WERI-Rb-1 (cell line): ENCODE data around the gene PTS.

Experiments
- DNase-seq: peaks from one replicate; pipeline ENCODE4 v3.0.0-alpha.2; 2020
- H3K27ac ChIP-seq: fragments of 250-450 bp; sonication (Bioruptor Pico); 2 replicates; pipeline ENCODE4 v1.5.1; 2020; ENCODE audit warnings: mild to moderate bottlenecking, moderate library complexity
- H3K27me3 ChIP-seq: fragments of 250-450 bp; sonication (Bioruptor Pico); 2 replicates; pipeline ENCODE4 v1.5.1; 2021; ENCODE audit warnings: mild to moderate bottlenecking, low read depth, moderate library complexity; ENCODE audit not compliant: insufficient read depth, severe bottlenecking
- H3K36me3 ChIP-seq: fragments of 250-450 bp; sonication (Bioruptor Pico); 2 replicates; pipeline ENCODE4 v1.5.1; 2020; ENCODE audit warnings: mild to moderate bottlenecking, moderate library complexity
- H3K4me3 ChIP-seq: 2 replicates; pipeline ENCODE4 v1.5.1; 2011; ENCODE audit warnings: low read depth, mild to moderate bottlenecking, control low read depth, low read length
- H3K9me3 ChIP-seq: fragments of 250-450 bp; sonication (Bioruptor Pico); 2 replicates; pipeline ENCODE4 v1.5.1; 2021; ENCODE audit warnings: mild to moderate bottlenecking, moderate library complexity; ENCODE audit not compliant: severe bottlenecking
- TF ChIP-seq, protein P1 (sequence below): IDR thresholded peaks from 2 replicates; pipeline ENCODE4 v1.5.1; 2011; ENCODE audit warnings: low read depth, mild to moderate bottlenecking, control low read depth, inconsistent platforms, low read length

Gene PTS

GRCh38 chr11:112237451-112237850, 11.2 kb downstream of the PTS start:
- no peak for DNase-seq
- no peak overlapping the region for H3K27ac ChIP-seq
- H3K36me3 ChIP-seq: peaks cover 20% of the 10 kb centered on the region
- TF ChIP-seq, protein P1, sequence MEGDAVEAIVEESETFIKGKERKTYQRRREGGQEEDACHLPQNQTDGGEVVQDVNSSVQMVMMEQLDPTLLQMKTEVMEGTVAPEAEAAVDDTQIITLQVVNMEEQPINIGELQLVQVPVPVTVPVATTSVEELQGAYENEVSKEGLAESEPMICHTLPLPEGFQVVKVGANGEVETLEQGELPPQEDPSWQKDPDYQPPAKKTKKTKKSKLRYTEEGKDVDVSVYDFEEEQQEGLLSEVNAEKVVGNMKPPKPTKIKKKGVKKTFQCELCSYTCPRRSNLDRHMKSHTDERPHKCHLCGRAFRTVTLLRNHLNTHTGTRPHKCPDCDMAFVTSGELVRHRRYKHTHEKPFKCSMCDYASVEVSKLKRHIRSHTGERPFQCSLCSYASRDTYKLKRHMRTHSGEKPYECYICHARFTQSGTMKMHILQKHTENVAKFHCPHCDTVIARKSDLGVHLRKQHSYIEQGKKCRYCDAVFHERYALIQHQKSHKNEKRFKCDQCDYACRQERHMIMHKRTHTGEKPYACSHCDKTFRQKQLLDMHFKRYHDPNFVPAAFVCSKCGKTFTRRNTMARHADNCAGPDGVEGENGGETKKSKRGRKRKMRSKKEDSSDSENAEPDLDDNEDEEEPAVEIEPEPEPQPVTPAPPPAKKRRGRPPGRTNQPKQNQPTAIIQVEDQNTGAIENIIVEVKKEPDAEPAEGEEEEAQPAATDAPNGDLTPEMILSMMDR: no peak
- H3K27me3 ChIP-seq: no peaks in the 10 kb centered on the region
- no peak overlapping the region for H3K4me3 ChIP-seq
- H3K9me3 ChIP-seq: no peaks in the 10 kb centered on the region

GRCh38 chr11:112238041-112238440, 11.8 kb downstream of the PTS start:
- H3K4me3 ChIP-seq: no peak overlapping the region
- no peak for DNase-seq
- H3K9me3 ChIP-seq: no peaks in the 10 kb centered on the region
- H3K27me3 ChIP-seq: no peaks in the 10 kb centered on the region
- H3K27ac ChIP-seq: no peak overlapping the region
- H3K36me3 ChIP-seq: peaks cover 20% of the 10 kb centered on the region
- TF ChIP-seq, protein P1: no peak

DNA sequence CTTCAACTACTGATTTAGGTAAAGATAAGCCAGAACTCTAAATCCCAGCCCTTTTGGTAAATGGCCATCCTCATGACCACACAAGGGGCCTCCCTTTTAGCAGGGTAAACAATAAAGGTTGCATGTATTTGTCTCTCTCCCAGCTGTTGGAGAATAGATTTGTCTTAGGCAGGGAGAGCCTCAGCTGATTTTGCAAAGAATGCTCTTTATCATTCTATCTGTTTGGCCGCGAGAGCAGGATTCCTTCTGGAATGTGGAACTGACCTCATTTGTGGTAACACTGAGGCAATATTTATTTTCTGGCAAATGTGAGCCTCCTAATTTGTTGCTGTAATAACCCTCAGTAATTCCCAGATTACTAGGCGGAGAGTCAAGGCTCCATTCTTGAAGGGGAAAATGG, 15.3 kb downstream of the PTS start:
- no peak overlapping the region for H3K27ac ChIP-seq
- H3K9me3 ChIP-seq: no peaks in the 10 kb centered on the region
- peaks cover 12% of the 10 kb centered on the region for H3K36me3 ChIP-seq
- TF ChIP-seq, protein P1: no peak
- H3K27me3 ChIP-seq: no peaks in the 10 kb centered on the region
- no peak overlapping the region for H3K4me3 ChIP-seq
- no peak for DNase-seq

- no peak for DNase-seq
Measured at GRCh38 chr11:112247201-112247600, 21.0 kb downstream of the PTS start.

DNA sequence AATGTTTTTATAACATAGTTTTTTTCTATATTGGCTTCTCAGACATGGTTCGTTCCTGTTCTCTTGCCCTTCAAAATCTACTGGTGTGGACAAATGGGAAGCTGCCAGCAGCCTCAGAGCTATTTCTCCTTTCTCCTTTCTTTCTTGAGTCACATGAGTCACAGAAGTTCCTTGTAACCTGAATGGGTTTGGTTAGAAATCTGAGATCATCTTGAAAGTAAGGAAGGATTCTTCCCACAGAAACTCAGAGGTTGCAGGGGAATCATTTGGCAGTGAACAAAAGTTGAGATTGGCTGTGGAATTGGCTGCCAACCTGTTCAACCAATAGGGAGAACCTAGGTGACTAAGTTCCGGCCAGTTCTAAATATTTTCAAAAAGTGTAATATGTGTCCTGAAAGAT, 22.0 kb downstream of the PTS start:
- Histone ChIP-seq H3K4me3 (no peak overlapping the region), H3K9me3 (no peaks in the 10 kb centered on the region), H3K27ac (no peak overlapping the region), H3K36me3 (no peaks in the 10 kb centered on the region), H3K27me3 (no peaks in the 10 kb centered on the region)
- DNase-seq: no peak
- TF ChIP-seq, protein P1: no peak

More at GRCh38 chr11:112247201-112247600, 21.0 kb downstream of the PTS start:
- Histone ChIP-seq H3K36me3 (no peaks in the 10 kb centered on the region), H3K27ac (no peak overlapping the region), H3K9me3 (no peaks in the 10 kb centered on the region), H3K4me3 (no peak overlapping the region), H3K27me3 (no peaks in the 10 kb centered on the region)
- TF ChIP-seq, protein P1: no peak

DNA sequence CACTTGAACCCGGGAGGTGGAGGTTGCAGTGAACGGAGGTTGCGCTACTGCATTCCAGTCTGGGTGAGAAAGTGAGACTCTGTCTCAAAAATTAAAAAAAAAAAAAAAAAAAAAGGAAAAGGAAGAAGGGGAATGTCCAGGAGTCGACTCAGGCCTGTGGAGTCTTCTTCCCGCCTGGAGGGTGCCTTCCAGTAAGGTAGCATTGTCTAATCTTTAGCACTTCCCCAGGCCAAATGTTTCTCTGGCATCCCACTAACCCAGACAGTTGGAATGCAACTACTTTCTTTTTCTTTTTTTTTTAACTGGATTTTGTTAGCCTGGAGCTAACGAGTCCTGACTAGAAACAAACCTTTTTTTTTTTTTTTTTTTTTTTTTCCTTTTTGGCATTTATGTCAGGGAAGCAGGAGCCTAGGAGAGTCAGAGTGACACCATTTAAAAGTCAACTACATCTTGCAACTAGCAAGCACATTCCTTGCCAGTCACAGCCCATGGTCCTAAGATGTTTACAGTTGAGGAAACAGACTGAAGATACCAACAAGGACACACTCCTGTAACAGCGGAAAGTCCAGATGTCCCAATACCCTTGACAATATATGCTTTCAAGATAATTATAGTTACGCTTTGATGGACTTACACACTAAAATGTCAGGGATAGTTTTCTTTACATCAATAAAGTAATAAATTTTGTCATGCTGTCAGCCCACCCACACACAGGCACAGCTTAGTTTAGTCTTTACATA, 23.8 kb downstream of the PTS start:
- Histone ChIP-seq H3K36me3 (no peaks in the 10 kb centered on the region), H3K27me3 (no peaks in the 10 kb centered on the region), H3K9me3 (no peaks in the 10 kb centered on the region), H3K4me3 (no peak overlapping the region), H3K27ac (no peak overlapping the region)
- TF ChIP-seq, protein P1: no peak
- DNase-seq: no peak
